HG03066 (cell line): ENCODE measurements around the gene USP17L24.
"Not testable (repeated sequence)": the region's sequence is repeated elsewhere in the genome, so short reads cannot be mapped to it uniquely, and the experiment has no call there.

Experiments
- ATAC-seq: cut with Tn5 transposase; IDR thresholded peaks from one replicate; pipeline ENCODE4 v1.9.1; 2021; ENCODE audit warnings: low read depth; ENCODE audit not compliant: unreplicated experiment

The USP17L24 gene

GRCh38 chr4:9324865-9325264 is at the start of gene USP17L24:
USP17L24 (plus strand) TSS chr4:9325165; CDS start chr4:9325165, 0 bp downstream.
- not testable (repeated sequence) for ATAC-seq

DNA sequence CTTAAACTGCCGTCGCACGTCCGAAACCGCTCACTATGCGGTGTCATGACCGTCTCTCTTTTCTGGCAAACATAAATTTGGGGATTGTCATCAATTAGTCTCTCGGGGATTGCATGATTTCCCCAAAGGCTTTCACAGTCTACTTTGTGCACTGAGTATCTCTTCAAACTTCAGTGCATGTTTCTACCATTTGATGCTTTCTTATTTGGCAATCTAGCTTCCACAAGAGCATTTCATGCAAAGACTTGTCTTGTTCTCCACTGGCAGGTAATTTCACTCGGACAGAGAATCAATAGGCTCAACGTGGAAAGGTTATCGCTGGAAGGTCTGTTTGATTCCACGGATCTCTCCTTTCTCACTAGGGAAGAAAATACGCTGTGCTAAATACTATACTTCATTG is 774 bp upstream of the USP17L24 start:
- not testable (repeated sequence) for ATAC-seq

GRCh38 chr4:9329611-9330010 is 4.6 kb downstream of the USP17L24 start, which contains the start of gene USP17L25:
USP17L25 (plus strand) TSS chr4:9329911; CDS start chr4:9329911, 0 bp downstream.
- not testable (repeated sequence) for ATAC-seq

GRCh38 chr4:9334358-9334757 is 9.4 kb downstream of the USP17L24 start, which contains the start of gene USP17L26:
USP17L26 (plus strand) TSS chr4:9334658; CDS start chr4:9334658, 0 bp downstream.
- ATAC-seq: not testable (repeated sequence)

- ATAC-seq: not testable (repeated sequence)
Measured at GRCh38 chr4:9339103-9339502, 14.1 kb downstream of the USP17L24 start, which contains the start of gene USP17L5. USP17L5 (plus strand) TSS chr4:9339403; CDS start chr4:9339403, 0 bp downstream.

GRCh38 chr4:9343848-9344247 is 18.9 kb downstream of the USP17L24 start, which contains the start of gene USP17L27:
USP17L27 (plus strand) TSS chr4:9344148; CDS start chr4:9344148, 0 bp downstream.
- ATAC-seq: not testable (repeated sequence)

DNA sequence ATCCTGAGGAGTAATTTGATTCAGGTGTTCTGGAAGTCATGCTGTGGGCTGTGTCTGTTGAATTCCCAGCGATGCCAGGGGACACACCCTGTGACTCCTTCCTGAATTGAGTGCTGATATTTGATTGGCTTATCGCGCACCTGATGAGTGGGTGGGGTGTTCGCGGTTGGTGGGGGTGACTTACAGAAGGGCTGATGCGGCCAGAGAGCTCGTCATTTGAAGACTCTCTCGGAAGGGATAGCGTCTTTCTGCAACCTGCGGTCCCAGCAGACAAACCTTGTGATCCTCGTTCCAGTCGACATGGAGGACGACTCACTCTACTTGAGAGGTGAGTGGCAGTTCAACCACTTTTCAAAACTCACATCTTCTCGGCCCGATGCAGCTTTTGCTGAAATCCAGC is 23.6 kb downstream of the USP17L24 start, which contains the start of gene USP17L28:
TSS of gene USP17L28 (plus strand) at position 301 of the 400 bp plus-strand sequence. CDS start at position 301, 0 bp downstream.
- not testable (repeated sequence) for ATAC-seq

DNA sequence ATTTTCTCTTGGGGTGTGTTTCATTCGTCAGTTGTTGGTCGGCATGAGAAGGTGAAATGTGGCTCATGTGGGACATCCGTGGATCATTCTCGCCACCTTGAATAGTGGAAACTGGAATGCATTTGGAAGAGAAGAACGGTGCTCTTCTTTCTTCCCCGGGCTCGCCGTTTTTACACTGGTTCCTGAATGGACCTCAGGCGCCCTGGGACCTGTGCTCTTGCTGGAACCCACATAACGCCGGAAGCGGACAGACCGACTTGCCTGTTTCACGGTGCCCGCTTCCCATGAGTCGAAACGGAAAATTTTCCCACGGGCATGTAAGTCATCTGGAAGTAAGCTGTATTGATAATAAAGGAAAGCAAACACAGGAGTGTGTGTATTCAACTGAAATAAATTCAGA is 25.9 kb downstream of the USP17L24 start:
- not testable (repeated sequence) for ATAC-seq

- ATAC-seq: not testable (repeated sequence)
Measured at GRCh38 chr4:9353338-9353737, 28.4 kb downstream of the USP17L24 start, which contains the start of gene USP17L29. USP17L29 (plus strand) TSS chr4:9353638; CDS start chr4:9353638, 0 bp downstream.

DNA sequence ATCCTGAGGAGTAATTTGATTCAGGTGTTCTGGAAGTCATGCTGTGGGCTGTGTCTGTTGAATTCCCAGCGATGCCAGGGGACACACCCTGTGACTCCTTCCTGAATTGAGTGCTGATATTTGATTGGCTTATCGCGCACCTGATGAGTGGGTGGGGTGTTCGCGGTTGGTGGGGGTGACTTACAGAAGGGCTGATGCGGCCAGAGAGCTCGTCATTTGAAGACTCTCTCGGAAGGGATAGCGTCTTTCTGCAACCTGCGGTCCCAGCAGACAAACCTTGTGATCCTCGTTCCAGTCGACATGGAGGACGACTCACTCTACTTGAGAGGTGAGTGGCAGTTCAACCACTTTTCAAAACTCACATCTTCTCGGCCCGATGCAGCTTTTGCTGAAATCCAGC is 37.9 kb downstream of the USP17L24 start, which contains the start of gene USP17L30:
TSS of gene USP17L30 (plus strand) at position 301 of the 400 bp plus-strand sequence. CDS start at position 301, 0 bp downstream.
- ATAC-seq: not testable (repeated sequence)
